Measurements from ENCODE around the gene COL23A1. TPM values are rescaled to one million over a fixed set of nuclear protein-coding genes. Genes with fewer than 3 reads are reported as not detected.

The COL23A1 gene
- total RNA-seq, 1 experiment from 2014 or later: 15.0 TPM

DNA sequence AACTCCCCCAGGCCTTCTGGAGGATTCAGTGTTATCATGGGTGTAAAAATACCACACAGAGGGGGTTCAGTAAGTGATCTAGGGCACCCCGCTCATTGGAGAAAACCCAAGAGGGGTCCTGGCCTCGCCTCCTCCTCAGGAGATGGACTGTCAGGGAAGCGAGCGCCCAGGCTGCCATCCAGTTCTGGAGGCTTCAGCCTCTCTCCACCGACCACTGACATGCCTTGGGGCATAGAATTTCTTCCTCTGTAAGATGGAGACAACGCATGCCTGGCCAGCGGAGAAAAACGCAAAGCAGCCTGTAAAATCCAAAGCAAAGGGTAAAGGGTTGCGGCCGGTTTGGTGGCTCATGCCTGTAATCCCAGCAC lies 165.4 kb downstream of the COL23A1 start:
- no peaks in the 10 kb centered on the region for H3K27me3 Mint-ChIP-seq (ENCODE audit: low read depth)
- peaks cover 43% of the 10 kb centered on the region for H3K4me1 Mint-ChIP-seq
- H3K36me3 Mint-ChIP-seq: no peaks in the 10 kb centered on the region
- no peak for DNase-seq (ENCODE audit: low spot score)
- H3K27ac Mint-ChIP-seq: no peak overlapping the region
- POLR2A ChIA-PET: no interaction called here
- H3K4me3 Mint-ChIP-seq: no peak overlapping the region
- CTCF ChIA-PET: interaction anchor here (1.6 to 1.9 kb wide), 2 partner anchors 37 to 141 kb away, joined by 7 to 9 read pairs; no protein-coding TSS in a partner anchor
- no peaks in the 10 kb centered on the region for H3K9me3 Mint-ChIP-seq
- no peak for ATAC-seq
- TF ChIP-seq, protein P1, sequence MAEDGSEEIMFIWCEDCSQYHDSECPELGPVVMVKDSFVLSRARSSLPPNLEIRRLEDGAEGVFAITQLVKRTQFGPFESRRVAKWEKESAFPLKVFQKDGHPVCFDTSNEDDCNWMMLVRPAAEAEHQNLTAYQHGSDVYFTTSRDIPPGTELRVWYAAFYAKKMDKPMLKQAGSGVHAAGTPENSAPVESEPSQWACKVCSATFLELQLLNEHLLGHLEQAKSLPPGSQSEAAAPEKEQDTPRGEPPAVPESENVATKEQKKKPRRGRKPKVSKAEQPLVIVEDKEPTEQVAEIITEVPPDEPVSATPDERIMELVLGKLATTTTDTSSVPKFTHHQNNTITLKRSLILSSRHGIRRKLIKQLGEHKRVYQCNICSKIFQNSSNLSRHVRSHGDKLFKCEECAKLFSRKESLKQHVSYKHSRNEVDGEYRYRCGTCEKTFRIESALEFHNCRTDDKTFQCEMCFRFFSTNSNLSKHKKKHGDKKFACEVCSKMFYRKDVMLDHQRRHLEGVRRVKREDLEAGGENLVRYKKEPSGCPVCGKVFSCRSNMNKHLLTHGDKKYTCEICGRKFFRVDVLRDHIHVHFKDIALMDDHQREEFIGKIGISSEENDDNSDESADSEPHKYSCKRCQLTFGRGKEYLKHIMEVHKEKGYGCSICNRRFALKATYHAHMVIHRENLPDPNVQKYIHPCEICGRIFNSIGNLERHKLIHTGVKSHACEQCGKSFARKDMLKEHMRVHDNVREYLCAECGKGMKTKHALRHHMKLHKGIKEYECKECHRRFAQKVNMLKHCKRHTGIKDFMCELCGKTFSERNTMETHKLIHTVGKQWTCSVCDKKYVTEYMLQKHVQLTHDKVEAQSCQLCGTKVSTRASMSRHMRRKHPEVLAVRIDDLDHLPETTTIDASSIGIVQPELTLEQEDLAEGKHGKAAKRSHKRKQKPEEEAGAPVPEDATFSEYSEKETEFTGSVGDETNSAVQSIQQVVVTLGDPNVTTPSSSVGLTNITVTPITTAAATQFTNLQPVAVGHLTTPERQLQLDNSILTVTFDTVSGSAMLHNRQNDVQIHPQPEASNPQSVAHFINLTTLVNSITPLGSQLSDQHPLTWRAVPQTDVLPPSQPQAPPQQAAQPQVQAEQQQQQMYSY (CRISPR knock-in tag; IDR thresholded peaks at IDR 0.05): no peak
- TF ChIP-seq, protein P2, sequence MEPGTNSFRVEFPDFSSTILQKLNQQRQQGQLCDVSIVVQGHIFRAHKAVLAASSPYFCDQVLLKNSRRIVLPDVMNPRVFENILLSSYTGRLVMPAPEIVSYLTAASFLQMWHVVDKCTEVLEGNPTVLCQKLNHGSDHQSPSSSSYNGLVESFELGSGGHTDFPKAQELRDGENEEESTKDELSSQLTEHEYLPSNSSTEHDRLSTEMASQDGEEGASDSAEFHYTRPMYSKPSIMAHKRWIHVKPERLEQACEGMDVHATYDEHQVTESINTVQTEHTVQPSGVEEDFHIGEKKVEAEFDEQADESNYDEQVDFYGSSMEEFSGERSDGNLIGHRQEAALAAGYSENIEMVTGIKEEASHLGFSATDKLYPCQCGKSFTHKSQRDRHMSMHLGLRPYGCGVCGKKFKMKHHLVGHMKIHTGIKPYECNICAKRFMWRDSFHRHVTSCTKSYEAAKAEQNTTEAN (CRISPR knock-in tag; IDR thresholded peaks at IDR 0.05): no peak
- TF ChIP-seq, protein P3, sequence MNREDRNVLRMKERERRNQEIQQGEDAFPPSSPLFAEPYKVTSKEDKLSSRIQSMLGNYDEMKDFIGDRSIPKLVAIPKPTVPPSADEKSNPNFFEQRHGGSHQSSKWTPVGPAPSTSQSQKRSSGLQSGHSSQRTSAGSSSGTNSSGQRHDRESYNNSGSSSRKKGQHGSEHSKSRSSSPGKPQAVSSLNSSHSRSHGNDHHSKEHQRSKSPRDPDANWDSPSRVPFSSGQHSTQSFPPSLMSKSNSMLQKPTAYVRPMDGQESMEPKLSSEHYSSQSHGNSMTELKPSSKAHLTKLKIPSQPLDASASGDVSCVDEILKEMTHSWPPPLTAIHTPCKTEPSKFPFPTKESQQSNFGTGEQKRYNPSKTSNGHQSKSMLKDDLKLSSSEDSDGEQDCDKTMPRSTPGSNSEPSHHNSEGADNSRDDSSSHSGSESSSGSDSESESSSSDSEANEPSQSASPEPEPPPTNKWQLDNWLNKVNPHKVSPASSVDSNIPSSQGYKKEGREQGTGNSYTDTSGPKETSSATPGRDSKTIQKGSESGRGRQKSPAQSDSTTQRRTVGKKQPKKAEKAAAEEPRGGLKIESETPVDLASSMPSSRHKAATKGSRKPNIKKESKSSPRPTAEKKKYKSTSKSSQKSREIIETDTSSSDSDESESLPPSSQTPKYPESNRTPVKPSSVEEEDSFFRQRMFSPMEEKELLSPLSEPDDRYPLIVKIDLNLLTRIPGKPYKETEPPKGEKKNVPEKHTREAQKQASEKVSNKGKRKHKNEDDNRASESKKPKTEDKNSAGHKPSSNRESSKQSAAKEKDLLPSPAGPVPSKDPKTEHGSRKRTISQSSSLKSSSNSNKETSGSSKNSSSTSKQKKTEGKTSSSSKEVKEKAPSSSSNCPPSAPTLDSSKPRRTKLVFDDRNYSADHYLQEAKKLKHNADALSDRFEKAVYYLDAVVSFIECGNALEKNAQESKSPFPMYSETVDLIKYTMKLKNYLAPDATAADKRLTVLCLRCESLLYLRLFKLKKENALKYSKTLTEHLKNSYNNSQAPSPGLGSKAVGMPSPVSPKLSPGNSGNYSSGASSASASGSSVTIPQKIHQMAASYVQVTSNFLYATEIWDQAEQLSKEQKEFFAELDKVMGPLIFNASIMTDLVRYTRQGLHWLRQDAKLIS (CRISPR knock-in tag; IDR thresholded peaks at IDR 0.05; ENCODE audit: borderline replicate concordance): no peak
- TF ChIP-seq FOXK1 (CRISPR knock-in tag; IDR thresholded peaks at IDR 0.05): no peak
- TF ChIP-seq ZNF121 (CRISPR knock-in tag; IDR thresholded peaks at IDR 0.05): no peak
- TF ChIP-seq, protein P4, sequence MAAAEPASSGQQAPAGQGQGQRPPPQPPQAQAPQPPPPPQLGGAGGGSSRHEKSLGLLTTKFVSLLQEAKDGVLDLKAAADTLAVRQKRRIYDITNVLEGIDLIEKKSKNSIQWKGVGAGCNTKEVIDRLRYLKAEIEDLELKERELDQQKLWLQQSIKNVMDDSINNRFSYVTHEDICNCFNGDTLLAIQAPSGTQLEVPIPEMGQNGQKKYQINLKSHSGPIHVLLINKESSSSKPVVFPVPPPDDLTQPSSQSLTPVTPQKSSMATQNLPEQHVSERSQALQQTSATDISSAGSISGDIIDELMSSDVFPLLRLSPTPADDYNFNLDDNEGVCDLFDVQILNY (CRISPR knock-in tag; IDR thresholded peaks at IDR 0.05): no peak
- TF ChIP-seq FOXJ3 (CRISPR knock-in tag; IDR thresholded peaks at IDR 0.05; ENCODE audit: borderline replicate concordance): no peak
- TF ChIP-seq JUN (CRISPR knock-in tag; IDR thresholded peaks at IDR 0.05): no peak
- TF ChIP-seq CREM (CRISPR knock-in tag; IDR thresholded peaks at IDR 0.05): no peak
- TF ChIP-seq, protein P5, sequence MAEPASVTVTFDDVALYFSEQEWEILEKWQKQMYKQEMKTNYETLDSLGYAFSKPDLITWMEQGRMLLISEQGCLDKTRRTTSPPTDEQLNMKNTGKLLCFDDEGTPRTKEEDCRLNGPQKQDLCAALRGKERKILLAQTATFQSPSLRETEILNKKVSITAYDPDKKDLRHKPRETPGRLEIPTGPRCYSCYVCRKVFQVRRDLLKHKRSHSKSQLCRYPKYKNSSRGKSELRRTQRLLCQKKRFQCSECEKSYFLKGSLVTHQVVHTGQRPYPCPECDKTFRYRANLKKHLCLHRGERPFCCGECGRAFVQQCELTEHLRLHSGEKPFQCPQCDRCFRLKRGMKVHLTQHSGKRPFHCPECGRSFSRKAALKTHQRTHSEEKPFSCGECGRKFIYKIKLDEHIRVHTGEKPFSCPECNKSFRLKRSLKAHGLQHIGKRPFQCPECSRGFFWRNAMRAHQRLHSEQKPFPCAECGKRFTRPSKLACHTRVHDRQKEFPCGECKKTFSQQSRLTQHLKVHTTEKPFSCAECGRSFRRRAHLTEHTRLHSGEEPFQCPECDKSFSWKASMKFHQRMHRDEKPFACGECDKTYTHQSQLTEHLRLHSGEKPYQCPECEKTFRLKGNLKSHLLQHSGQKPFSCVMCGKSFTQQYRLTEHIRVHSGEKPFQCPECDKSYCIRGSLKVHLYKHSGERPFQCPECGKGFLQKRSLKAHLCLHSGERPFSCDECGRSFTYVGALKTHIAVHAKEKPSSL (CRISPR knock-in tag; conservative IDR thresholded peaks at IDR 0.05): no peak
- TF ChIP-seq ESRRA (CRISPR knock-in tag; IDR thresholded peaks at IDR 0.05; ENCODE audit: borderline replicate concordance): no peak
- TF ChIP-seq SP1 (CRISPR knock-in tag; conservative IDR thresholded peaks at IDR 0.05): no peak
- no peak for TF ChIP-seq ZBTB21 (CRISPR knock-in tag; IDR thresholded peaks at IDR 0.05; ENCODE audit: borderline replicate concordance)
- TF ChIP-seq, protein P6, sequence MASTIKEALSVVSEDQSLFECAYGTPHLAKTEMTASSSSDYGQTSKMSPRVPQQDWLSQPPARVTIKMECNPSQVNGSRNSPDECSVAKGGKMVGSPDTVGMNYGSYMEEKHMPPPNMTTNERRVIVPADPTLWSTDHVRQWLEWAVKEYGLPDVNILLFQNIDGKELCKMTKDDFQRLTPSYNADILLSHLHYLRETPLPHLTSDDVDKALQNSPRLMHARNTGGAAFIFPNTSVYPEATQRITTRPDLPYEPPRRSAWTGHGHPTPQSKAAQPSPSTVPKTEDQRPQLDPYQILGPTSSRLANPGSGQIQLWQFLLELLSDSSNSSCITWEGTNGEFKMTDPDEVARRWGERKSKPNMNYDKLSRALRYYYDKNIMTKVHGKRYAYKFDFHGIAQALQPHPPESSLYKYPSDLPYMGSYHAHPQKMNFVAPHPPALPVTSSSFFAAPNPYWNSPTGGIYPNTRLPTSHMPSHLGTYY (CRISPR knock-in tag; IDR thresholded peaks at IDR 0.05): no peak
- TF ChIP-seq TEAD1 (CRISPR knock-in tag; IDR thresholded peaks at IDR 0.05): no peak
